AG09319 (cell line): Measurements from ENCODE around the gene FANK1.
"Not testable (repeated sequence)": the region's sequence is repeated elsewhere in the genome, so short reads cannot be mapped to it uniquely, and the experiment has no call there.

Experiments used
- DNase-seq: peaks from one replicate; pipeline ENCODE4 v3.0.0-alpha.2; 2010; ENCODE audit warnings: low read depth; ENCODE audit errors: extremely low read depth
- TF ChIP-seq, protein P1 (sequence below): IDR thresholded peaks from 2 replicates; pipeline ENCODE4 v1.5.1; 2011; ENCODE audit warnings: low read depth, mild to moderate bottlenecking, inconsistent platforms, low read length, moderate library complexity

FANK1 gene

GRCh38 chr10:126045861-126046260 lies 149.5 kb downstream of the FANK1 start:
- DNase-seq: no peak
- TF ChIP-seq, protein P1, sequence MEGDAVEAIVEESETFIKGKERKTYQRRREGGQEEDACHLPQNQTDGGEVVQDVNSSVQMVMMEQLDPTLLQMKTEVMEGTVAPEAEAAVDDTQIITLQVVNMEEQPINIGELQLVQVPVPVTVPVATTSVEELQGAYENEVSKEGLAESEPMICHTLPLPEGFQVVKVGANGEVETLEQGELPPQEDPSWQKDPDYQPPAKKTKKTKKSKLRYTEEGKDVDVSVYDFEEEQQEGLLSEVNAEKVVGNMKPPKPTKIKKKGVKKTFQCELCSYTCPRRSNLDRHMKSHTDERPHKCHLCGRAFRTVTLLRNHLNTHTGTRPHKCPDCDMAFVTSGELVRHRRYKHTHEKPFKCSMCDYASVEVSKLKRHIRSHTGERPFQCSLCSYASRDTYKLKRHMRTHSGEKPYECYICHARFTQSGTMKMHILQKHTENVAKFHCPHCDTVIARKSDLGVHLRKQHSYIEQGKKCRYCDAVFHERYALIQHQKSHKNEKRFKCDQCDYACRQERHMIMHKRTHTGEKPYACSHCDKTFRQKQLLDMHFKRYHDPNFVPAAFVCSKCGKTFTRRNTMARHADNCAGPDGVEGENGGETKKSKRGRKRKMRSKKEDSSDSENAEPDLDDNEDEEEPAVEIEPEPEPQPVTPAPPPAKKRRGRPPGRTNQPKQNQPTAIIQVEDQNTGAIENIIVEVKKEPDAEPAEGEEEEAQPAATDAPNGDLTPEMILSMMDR: no peak

DNA sequence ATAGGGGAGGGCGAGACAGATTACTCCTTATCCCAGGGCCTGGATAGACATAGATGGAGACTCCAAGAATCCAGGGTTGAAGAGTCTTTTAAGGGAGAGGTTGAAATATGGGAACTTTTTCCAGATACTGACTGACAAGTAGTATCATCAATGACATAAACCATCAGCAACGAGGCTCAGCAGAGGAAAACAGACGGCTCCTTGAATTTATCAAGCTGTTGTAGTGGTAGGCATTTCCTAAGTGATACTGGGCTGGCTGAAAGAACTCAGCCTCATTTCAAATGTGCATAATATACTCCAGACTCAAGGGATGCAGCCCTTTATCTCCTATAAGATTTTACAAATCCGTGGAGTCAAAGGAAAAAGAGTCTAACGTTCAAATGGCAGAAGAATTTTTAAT lies 150.5 kb downstream of the FANK1 start:
- no peak for DNase-seq
- TF ChIP-seq, protein P1: no peak

DNA sequence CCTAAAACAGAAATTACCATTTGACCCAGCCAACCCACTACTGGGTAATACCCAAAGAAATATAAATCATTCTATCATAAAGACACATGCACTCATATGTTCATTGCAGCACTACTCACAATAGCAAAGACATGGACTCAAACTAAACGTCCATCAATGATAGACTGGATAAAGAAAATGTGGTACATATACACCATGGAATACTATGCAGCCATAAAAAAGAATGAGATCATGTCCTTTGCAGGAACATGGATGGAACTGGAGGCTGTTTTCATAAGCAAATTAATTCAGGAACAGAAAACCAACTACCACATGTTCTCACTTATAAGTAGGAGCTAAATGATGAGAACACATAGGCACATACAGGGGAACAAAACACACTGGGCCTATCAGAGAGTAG lies 151.4 kb downstream of the FANK1 start:
- not testable (repeated sequence) for DNase-seq

DNA sequence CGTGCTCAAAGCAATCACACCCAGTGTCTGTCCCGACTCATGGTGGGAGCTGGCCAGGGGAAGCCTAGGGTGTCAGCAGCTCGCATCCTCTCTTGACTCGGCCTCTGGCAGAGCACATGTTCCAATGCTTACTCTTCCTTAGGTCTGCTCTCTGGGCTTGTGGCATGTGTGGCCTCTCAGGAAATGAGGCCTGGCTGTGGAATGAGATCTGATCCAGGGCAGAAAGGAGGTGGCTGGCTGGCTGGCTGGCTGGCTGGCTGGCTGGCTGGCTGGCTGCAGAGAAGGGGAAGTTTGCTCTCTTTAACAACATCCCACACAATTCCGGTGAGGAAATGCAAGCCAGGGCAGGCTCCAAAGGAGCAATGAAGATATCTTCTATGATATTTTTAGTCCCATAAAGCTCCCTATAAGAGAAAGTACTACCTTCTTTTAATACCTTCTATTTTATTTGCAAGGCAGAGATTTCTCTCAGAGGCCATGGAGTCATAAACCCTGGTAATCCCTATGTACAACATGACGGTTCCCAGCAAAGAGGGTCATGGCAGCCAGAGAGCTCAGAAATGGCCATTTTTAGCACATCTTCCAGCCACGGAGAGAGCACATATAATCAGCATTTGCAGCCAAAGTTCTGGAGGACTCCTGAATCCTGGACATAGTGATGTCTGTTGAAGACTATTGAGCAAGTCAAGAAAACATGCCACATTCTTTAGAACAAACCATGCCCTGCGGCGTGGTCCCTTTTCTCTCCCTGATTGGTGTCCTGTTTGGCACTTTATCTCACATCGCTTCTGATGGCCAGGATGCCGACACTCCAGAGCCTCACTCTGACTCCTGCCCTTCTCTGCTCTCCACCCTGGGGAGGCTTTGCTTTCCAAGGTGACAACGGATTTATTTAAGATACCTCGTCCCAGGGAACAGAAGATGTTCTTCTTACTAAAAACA lies 153.7 kb downstream of the FANK1 start:
- DNase-seq: no peak
- TF ChIP-seq, protein P1: no peak

DNA sequence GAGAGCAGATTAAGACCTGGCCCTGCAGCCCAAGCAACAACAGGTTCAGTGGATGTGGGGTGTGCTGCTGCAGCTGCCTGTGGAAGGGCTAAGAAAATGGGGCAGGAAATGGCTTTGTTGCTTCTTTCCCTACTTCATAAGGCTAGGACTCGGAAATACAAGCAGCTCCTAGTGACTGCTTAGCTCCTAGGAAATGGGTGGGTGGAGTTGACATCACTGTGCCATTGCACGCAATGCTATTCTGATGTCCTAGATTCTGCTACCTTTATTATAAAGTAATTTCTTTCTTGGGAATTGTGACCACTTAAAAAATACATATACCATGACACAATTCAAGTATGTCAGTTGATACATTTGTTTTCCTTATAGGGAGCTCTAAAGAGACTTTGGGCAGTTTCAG lies 155.8 kb downstream of the FANK1 start:
- TF ChIP-seq, protein P1: no peak
- DNase-seq: no peak

- TF ChIP-seq, protein P1: no peak
- no peak for DNase-seq
These were observed 157.8 kb downstream of the FANK1 start for GRCh38 chr10:126054191-126054590.

GRCh38 chr10:126057494-126057893 lies 161.1 kb downstream of the FANK1 start:
- DNase-seq: no peak
- TF ChIP-seq, protein P1: no peak

DNA sequence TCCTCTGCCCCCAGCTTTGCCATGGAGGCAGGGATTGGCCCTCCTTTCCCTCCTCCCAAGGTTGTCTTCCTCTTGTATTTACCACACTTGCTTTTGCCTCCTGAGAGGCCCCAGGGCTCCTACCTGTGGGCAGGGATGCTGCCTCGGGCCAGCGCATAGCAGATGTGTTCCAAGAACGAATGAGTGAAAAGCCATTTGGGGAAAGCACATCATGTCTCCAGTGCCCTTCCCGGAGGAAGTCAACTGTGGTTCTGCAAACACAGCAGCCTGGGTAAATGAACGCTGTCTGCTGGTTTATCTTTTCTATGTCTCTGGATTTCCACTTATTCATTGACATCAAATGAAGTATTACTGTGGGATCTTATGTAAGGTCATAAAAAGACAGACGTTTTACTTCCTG lies 161.7 kb downstream of the FANK1 start:
- TF ChIP-seq, protein P1: no peak
- DNase-seq: no peak
